Gastroesophageal sphincter (tissue), 3 donors: ENCODE measurements around the gene PYCARD.

Experiments
- CTCF ChIP-seq, 4 experiments: fragments of 200-600 bp in 2 of 4; fragments of 450-650 bp in 2 of 4; sonication (generic) in 1 of 4; IDR thresholded peaks; one replicate each; pipeline ENCODE4 v1.5.1; 2017 to 2019; ENCODE audit warnings: antibody characterized with exemption in 4 of 4, mild to moderate bottlenecking in 2 of 4, moderate library complexity in 2 of 4
- POLR2A ChIP-seq, 2 donors: fragments of 450-650 bp; IDR thresholded peaks; one replicate each; pipeline ENCODE4 v1.6.1; 2017; ENCODE audit warnings: antibody characterized with exemption in 2 of 2, mild to moderate bottlenecking in 2 of 2, moderate library complexity in 1 of 2

GRCh38 chr16:31215287-31216162 lies 13.0 kb upstream of the PYCARD start:
- TF ChIP-seq CTCF (IDR thresholded peaks at IDR 0.05) (no peak), POLR2A (IDR thresholded peaks at IDR 0.05) (no peak)
